Mesodermal cell (in vitro differentiated cells): Measurements from ENCODE around the gene TRMT2A.

Experiments
- H3K27ac ChIP-seq: 2 replicates; pipeline ENCODE4 v1.7.0; 2013; ENCODE audit warnings: mild to moderate bottlenecking, low read depth, low read length, moderate library complexity; ENCODE audit not compliant: severe bottlenecking
- H3K36me3 ChIP-seq: 2 replicates; pipeline ENCODE4 v1.7.1; 2013; ENCODE audit warnings: mild to moderate bottlenecking, low read length, moderate library complexity; ENCODE audit not compliant: control insufficient read depth, insufficient read depth
- H3K4me1 ChIP-seq: one replicate; pipeline ENCODE4 v1.7.1; 2013; ENCODE audit warnings: mild to moderate bottlenecking, low read length; ENCODE audit not compliant: insufficient read depth, control insufficient read depth, poor library complexity, severe bottlenecking
- H3K4me3 ChIP-seq: 2 replicates; pipeline ENCODE4 v1.7.0; 2013; ENCODE audit warnings: low read length, control low read depth, mild to moderate bottlenecking; ENCODE audit not compliant: insufficient read depth, poor library complexity, severe bottlenecking; ENCODE audit errors: extremely low read depth
- H3K9me3 ChIP-seq: 2 replicates; pipeline ENCODE4 v1.7.1; 2013; ENCODE audit warnings: mild to moderate bottlenecking, low read length, moderate library complexity; ENCODE audit not compliant: control insufficient read depth
- whole genome bisulfite sequencing, 2 experiments: methylation state at CpG; one replicate each; pipeline ENCODE4 v1.1.5; 2013; ENCODE audit warnings: missing lambda C conversion rate in 2 of 2; ENCODE audit not compliant: insufficient coverage in 2 of 2; 5-methylcytosine and 5-hydroxymethylcytosine counted together

TRMT2A gene

GRCh38 chr22:20088263-20088648 is 28.8 kb downstream of the TRMT2A start:
- H3K27ac ChIP-seq = no peak overlapping the region
- peaks cover 6% of the 10 kb centered on the region for H3K4me1 ChIP-seq
- peaks cover 82% of the 10 kb centered on the region for H3K36me3 ChIP-seq
- 92 to 98% methylated on average over 7 of the region's 8 CpGs for WGBS, 2 experiments
- no peaks in the 10 kb centered on the region for H3K9me3 ChIP-seq
- no peak overlapping the region for H3K4me3 ChIP-seq

GRCh38 chr22:20087319-20088262 is 29.4 kb downstream of the TRMT2A start:
- no peak overlapping the region for H3K27ac ChIP-seq
- H3K36me3 ChIP-seq = peaks cover 80% of the 10 kb centered on the region
- no peak overlapping the region for H3K4me3 ChIP-seq
- peaks cover 6% of the 10 kb centered on the region for H3K4me1 ChIP-seq
- no peaks in the 10 kb centered on the region for H3K9me3 ChIP-seq
- 94 to 97% methylated on average over 11 to 14 of the region's 14 CpGs for WGBS, 2 experiments

GRCh38 chr22:20086763-20087162 is 30.3 kb downstream of the TRMT2A start:
- Histone ChIP-seq H3K4me3 (no peak overlapping the region), H3K27ac (no peak overlapping the region), H3K4me1 (peaks cover 7% of the 10 kb centered on the region), H3K36me3 (peaks cover 77% of the 10 kb centered on the region), H3K9me3 (no peaks in the 10 kb centered on the region)
- WGBS, 2 experiments = 97 to 100% methylated on average over 5 of the region's 5 CpGs

- H3K4me3 ChIP-seq = no peak overlapping the region
- WGBS, 2 experiments = 97% methylated on average over 22 to 24 of the region's 24 CpGs
- peaks cover 75% of the 10 kb centered on the region for H3K36me3 ChIP-seq
- H3K4me1 ChIP-seq = peaks cover 13% of the 10 kb centered on the region
- H3K9me3 ChIP-seq = no peaks in the 10 kb centered on the region
- H3K27ac ChIP-seq = no peak overlapping the region
These were observed 30.9 kb downstream of the TRMT2A start for GRCh38 chr22:20086101-20086599.

- H3K9me3 ChIP-seq = no peaks in the 10 kb centered on the region
- H3K27ac ChIP-seq = no peak overlapping the region
- H3K4me3 ChIP-seq = no peak overlapping the region
- H3K36me3 ChIP-seq = peaks cover 70% of the 10 kb centered on the region
- 98 to 99% methylated on average over 19 to 20 of the region's 20 CpGs for WGBS, 2 experiments
- H3K4me1 ChIP-seq = peaks cover 13% of the 10 kb centered on the region
These were observed 31.4 kb downstream of the TRMT2A start for GRCh38 chr22:20085651-20086050.

- H3K27ac ChIP-seq = peak overlapping the region; percentile 29
- 80 to 83% methylated on average over 21 to 22 of the region's 23 CpGs for WGBS, 2 experiments
- H3K4me1 ChIP-seq = peaks cover 13% of the 10 kb centered on the region
- no peak overlapping the region for H3K4me3 ChIP-seq
- H3K9me3 ChIP-seq = no peaks in the 10 kb centered on the region
- H3K36me3 ChIP-seq = peaks cover 61% of the 10 kb centered on the region
These were observed 32.2 kb downstream of the TRMT2A start for GRCh38 chr22:20084547-20085413.

GRCh38 chr22:20083891-20084546 is 33.0 kb downstream of the TRMT2A start:
- Histone ChIP-seq H3K36me3 (peaks cover 54% of the 10 kb centered on the region), H3K27ac (peak overlapping the region; percentile 6)
- 93 to 97% methylated on average over 8 to 10 of the region's 10 CpGs for WGBS, 2 experiments

GRCh38 chr22:20083157-20083890 is 33.7 kb downstream of the TRMT2A start:
- Histone ChIP-seq H3K27ac (peak overlapping the region; percentile 6), H3K4me3 (no peak overlapping the region), H3K36me3 (peaks cover 48% of the 10 kb centered on the region)

More at GRCh38 chr22:20083891-20084546, 33.0 kb downstream of the TRMT2A start:
- Histone ChIP-seq H3K4me3 (no peak overlapping the region), H3K9me3 (no peaks in the 10 kb centered on the region), H3K4me1 (peaks cover 13% of the 10 kb centered on the region)

GRCh38 chr22:20080776-20081654 is 36.0 kb downstream of the TRMT2A start:
- no peaks in the 10 kb centered on the region for H3K9me3 ChIP-seq
- WGBS, 2 experiments = 12 to 15% methylated on average over 23 to 25 of the region's 27 CpGs
- H3K36me3 ChIP-seq = peaks cover 25% of the 10 kb centered on the region
- H3K4me1 ChIP-seq = peaks cover 13% of the 10 kb centered on the region
- H3K27ac ChIP-seq = peak overlapping the region; percentile 92
- peak overlapping the region; percentile 87 for H3K4me3 ChIP-seq

More at GRCh38 chr22:20083157-20083890, 33.7 kb downstream of the TRMT2A start:
- H3K9me3 ChIP-seq = no peaks in the 10 kb centered on the region
- WGBS, 2 experiments = 92 to 94% methylated on average over 8 of the region's 10 CpGs
- peaks cover 13% of the 10 kb centered on the region for H3K4me1 ChIP-seq
